Measurements from ENCODE around the gene EHBP1L1. TPM values are rescaled to one million over a fixed set of nuclear protein-coding genes. Genes with fewer than 3 reads are reported as not detected.

EHBP1L1 gene
- total and polyA plus RNA-seq, 9 donors = 176 to 388 (median 293) TPM

- no peak overlapping the region for H3K27ac ChIP-seq (ENCODE audit: low read length)
- H3K9me3 ChIP-seq (replicated peaks; ENCODE audit: control insufficient read depth, low read depth, low read length) = no peaks in the 10 kb centered on the region
- 61% methylated on average over 4 of the region's 12 CpGs for WGBS (ENCODE audit: insufficient coverage)
- H3K36me3 ChIP-seq (ENCODE audit: control insufficient read depth, insufficient read depth, low read length) = peaks cover 53% of the 10 kb centered on the region
- no peaks in the 10 kb centered on the region for H3K27me3 ChIP-seq (ENCODE audit: control insufficient read depth, insufficient read depth, low read length)
- H3K4me1 ChIP-seq (ENCODE audit: control insufficient read depth, insufficient read depth, low read length) = peaks cover 24% of the 10 kb centered on the region
- no peak for DNase-seq
- H3K4me3 ChIP-seq (ENCODE audit: low read length) = no peak overlapping the region
Measured at GRCh38 chr11:65536412-65537295, 39.2 kb upstream of the EHBP1L1 start.

- H3K27ac ChIP-seq (ENCODE audit: low read length) = no peak overlapping the region
- no peaks in the 10 kb centered on the region for H3K9me3 ChIP-seq (replicated peaks; ENCODE audit: control insufficient read depth, low read depth, low read length)
- no peaks in the 10 kb centered on the region for H3K27me3 ChIP-seq (ENCODE audit: control insufficient read depth, insufficient read depth, low read length)
- H3K4me3 ChIP-seq (ENCODE audit: low read length) = no peak overlapping the region
- no CpG with 5 or more reads among the region's 2 CpGs for WGBS (ENCODE audit: insufficient coverage)
- peaks cover 25% of the 10 kb centered on the region for H3K4me1 ChIP-seq (ENCODE audit: control insufficient read depth, insufficient read depth, low read length)
- no peak for DNase-seq
- H3K36me3 ChIP-seq (ENCODE audit: control insufficient read depth, insufficient read depth, low read length) = peaks cover 54% of the 10 kb centered on the region
Measured at GRCh38 chr11:65537296-65537597, 38.6 kb upstream of the EHBP1L1 start.

GRCh38 chr11:65537620-65538231, 38.1 kb upstream of the EHBP1L1 start:
- peaks cover 50% of the 10 kb centered on the region for H3K36me3 ChIP-seq (ENCODE audit: control insufficient read depth, insufficient read depth, low read length)
- H3K27me3 ChIP-seq (ENCODE audit: control insufficient read depth, insufficient read depth, low read length) = no peaks in the 10 kb centered on the region
- 72% methylated on average over 8 of the region's 18 CpGs for WGBS (ENCODE audit: insufficient coverage)
- peaks cover 25% of the 10 kb centered on the region for H3K4me1 ChIP-seq (ENCODE audit: control insufficient read depth, insufficient read depth, low read length)
- no peaks in the 10 kb centered on the region for H3K9me3 ChIP-seq (replicated peaks; ENCODE audit: control insufficient read depth, low read depth, low read length)
- no peak overlapping the region for H3K4me3 ChIP-seq (ENCODE audit: low read length)
- no peak for DNase-seq
- no peak overlapping the region for H3K27ac ChIP-seq (ENCODE audit: low read length)

GRCh38 chr11:65538232-65538914, 37.5 kb upstream of the EHBP1L1 start:
- Histone ChIP-seq H3K27ac (ENCODE audit: low read length) (no peak overlapping the region), H3K9me3 (replicated peaks; ENCODE audit: control insufficient read depth, low read depth, low read length) (no peaks in the 10 kb centered on the region), H3K4me1 (ENCODE audit: control insufficient read depth, insufficient read depth, low read length) (peaks cover 25% of the 10 kb centered on the region), H3K27me3 (ENCODE audit: control insufficient read depth, insufficient read depth, low read length) (no peaks in the 10 kb centered on the region), H3K4me3 (ENCODE audit: low read length) (no peak overlapping the region), H3K36me3 (ENCODE audit: control insufficient read depth, insufficient read depth, low read length) (peaks cover 50% of the 10 kb centered on the region)
- WGBS (ENCODE audit: insufficient coverage) = 76% methylated on average over 26 of the region's 43 CpGs
- no peak for DNase-seq

GRCh38 chr11:65538915-65539743, 36.7 kb upstream of the EHBP1L1 start:
- DNase-seq = no peak
- no peaks in the 10 kb centered on the region for H3K27me3 ChIP-seq (ENCODE audit: control insufficient read depth, insufficient read depth, low read length)
- no peak overlapping the region for H3K4me3 ChIP-seq (ENCODE audit: low read length)
- H3K9me3 ChIP-seq (replicated peaks; ENCODE audit: control insufficient read depth, low read depth, low read length) = no peaks in the 10 kb centered on the region
- H3K36me3 ChIP-seq (ENCODE audit: control insufficient read depth, insufficient read depth, low read length) = peaks cover 52% of the 10 kb centered on the region
- WGBS (ENCODE audit: insufficient coverage) = 50% methylated on average over 91 of the region's 92 CpGs
- H3K4me1 ChIP-seq (ENCODE audit: control insufficient read depth, insufficient read depth, low read length) = peaks cover 25% of the 10 kb centered on the region
- no peak overlapping the region for H3K27ac ChIP-seq (ENCODE audit: low read length)

- DNase-seq = no peak
- WGBS (ENCODE audit: insufficient coverage) = 22% methylated on average over 38 of the region's 60 CpGs
- H3K9me3 ChIP-seq (replicated peaks; ENCODE audit: control insufficient read depth, low read depth, low read length) = no peaks in the 10 kb centered on the region
- no peak overlapping the region for H3K27ac ChIP-seq (ENCODE audit: low read length)
- peaks cover 58% of the 10 kb centered on the region for H3K36me3 ChIP-seq (ENCODE audit: control insufficient read depth, insufficient read depth, low read length)
- peak overlapping the region; percentile 53 for H3K4me3 ChIP-seq (ENCODE audit: low read length)
- peaks cover 25% of the 10 kb centered on the region for H3K4me1 ChIP-seq (ENCODE audit: control insufficient read depth, insufficient read depth, low read length)
- no peaks in the 10 kb centered on the region for H3K27me3 ChIP-seq (ENCODE audit: control insufficient read depth, insufficient read depth, low read length)
Measured at GRCh38 chr11:65539744-65540289, 36.0 kb upstream of the EHBP1L1 start.

GRCh38 chr11:65540290-65541092, 35.4 kb upstream of the EHBP1L1 start:
- H3K4me3 ChIP-seq (ENCODE audit: low read length) = peak overlapping the region; percentile 53
- H3K36me3 ChIP-seq (ENCODE audit: control insufficient read depth, insufficient read depth, low read length) = peaks cover 59% of the 10 kb centered on the region
- peak overlapping the region; percentile 82 for H3K27ac ChIP-seq (ENCODE audit: low read length)
- H3K9me3 ChIP-seq (replicated peaks; ENCODE audit: control insufficient read depth, low read depth, low read length) = no peaks in the 10 kb centered on the region
- WGBS (ENCODE audit: insufficient coverage) = under 1% methylated on average over 77 of the region's 78 CpGs
- peaks cover 25% of the 10 kb centered on the region for H3K4me1 ChIP-seq (ENCODE audit: control insufficient read depth, insufficient read depth, low read length)
- DNase-seq = peak; percentile 92
- H3K27me3 ChIP-seq (ENCODE audit: control insufficient read depth, insufficient read depth, low read length) = no peaks in the 10 kb centered on the region

GRCh38 chr11:65541093-65541982, 34.5 kb upstream of the EHBP1L1 start:
- no peaks in the 10 kb centered on the region for H3K9me3 ChIP-seq (replicated peaks; ENCODE audit: control insufficient read depth, low read depth, low read length)
- H3K4me1 ChIP-seq (ENCODE audit: control insufficient read depth, insufficient read depth, low read length) = peaks cover 25% of the 10 kb centered on the region
- H3K4me3 ChIP-seq (ENCODE audit: low read length) = peak overlapping the region; percentile 53
- no peaks in the 10 kb centered on the region for H3K27me3 ChIP-seq (ENCODE audit: control insufficient read depth, insufficient read depth, low read length)
- H3K27ac ChIP-seq (ENCODE audit: low read length) = peak overlapping the region; percentile 82
- H3K36me3 ChIP-seq (ENCODE audit: control insufficient read depth, insufficient read depth, low read length) = peaks cover 54% of the 10 kb centered on the region
- DNase-seq = no peak
- WGBS (ENCODE audit: insufficient coverage) = 37% methylated on average over 13 of the region's 18 CpGs

Measured in muscle of leg (tissue), 11 donors.